Hepatocyte (in vitro differentiated cells): ENCODE data around the gene VPS8.

Experiments
- EZH2 ChIP-seq: fragments of 200-600 bp; sonication (generic); IDR thresholded peaks from 2 replicates; pipeline ENCODE4 v1.6.1; 2016; ENCODE audit warnings: antibody characterized with exemption, mild to moderate bottlenecking, borderline replicate concordance
- EZH2phosphoT487 ChIP-seq: fragments of 200-600 bp; sonication (generic); IDR thresholded peaks from one replicate; pipeline ENCODE4 v1.6.1; 2018; ENCODE audit warnings: antibody characterized with exemption, mild to moderate bottlenecking, low read depth, moderate library complexity; ENCODE audit not compliant: unreplicated experiment, severe bottlenecking
- TF ChIP-seq, protein P1 (sequence below): fragments of 200-600 bp; sonication (generic); IDR thresholded peaks from 2 replicates; pipeline ENCODE4 v1.5.1; 2016; ENCODE audit warnings: antibody characterized with exemption, mild to moderate bottlenecking; ENCODE audit not compliant: poor library complexity

DNA sequence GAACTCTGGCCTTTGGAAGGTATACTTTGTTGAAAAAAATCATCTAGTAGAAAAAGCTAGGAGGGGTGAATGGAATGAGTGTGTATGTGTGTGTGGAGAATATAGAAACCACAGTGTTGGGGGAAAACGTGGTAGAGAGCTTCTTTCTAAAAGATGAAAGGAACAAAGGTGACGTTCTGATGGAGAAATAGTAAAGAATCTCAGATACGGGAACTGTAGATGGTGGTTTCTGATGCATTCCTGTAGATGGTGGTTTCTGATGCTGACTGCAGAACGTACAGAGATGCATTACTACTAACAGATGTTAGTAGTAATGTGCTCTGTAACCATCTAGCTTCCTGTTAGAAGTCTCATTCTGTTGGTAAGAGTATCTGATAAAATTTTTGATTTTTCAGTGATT lies 60.2 kb downstream of the VPS8 start:
- TF ChIP-seq, protein P1, sequence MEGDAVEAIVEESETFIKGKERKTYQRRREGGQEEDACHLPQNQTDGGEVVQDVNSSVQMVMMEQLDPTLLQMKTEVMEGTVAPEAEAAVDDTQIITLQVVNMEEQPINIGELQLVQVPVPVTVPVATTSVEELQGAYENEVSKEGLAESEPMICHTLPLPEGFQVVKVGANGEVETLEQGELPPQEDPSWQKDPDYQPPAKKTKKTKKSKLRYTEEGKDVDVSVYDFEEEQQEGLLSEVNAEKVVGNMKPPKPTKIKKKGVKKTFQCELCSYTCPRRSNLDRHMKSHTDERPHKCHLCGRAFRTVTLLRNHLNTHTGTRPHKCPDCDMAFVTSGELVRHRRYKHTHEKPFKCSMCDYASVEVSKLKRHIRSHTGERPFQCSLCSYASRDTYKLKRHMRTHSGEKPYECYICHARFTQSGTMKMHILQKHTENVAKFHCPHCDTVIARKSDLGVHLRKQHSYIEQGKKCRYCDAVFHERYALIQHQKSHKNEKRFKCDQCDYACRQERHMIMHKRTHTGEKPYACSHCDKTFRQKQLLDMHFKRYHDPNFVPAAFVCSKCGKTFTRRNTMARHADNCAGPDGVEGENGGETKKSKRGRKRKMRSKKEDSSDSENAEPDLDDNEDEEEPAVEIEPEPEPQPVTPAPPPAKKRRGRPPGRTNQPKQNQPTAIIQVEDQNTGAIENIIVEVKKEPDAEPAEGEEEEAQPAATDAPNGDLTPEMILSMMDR = no peak
- TF ChIP-seq EZH2phosphoT487 = no peak
- TF ChIP-seq EZH2 = no peak
